IPS-NIHi7 (cell line): ENCODE data around the gene UGT2B7.
"Not testable (repeated sequence)": the region's sequence is repeated elsewhere in the genome, so short reads cannot be mapped to it uniquely, and the experiment has no call there.

Experiments
- DNase-seq: peaks from one replicate; pipeline ENCODE4 v3.0.0; 2012; ENCODE audit warnings: mixed read lengths; ENCODE audit errors: extremely low spot score

Gene UGT2B7

DNA sequence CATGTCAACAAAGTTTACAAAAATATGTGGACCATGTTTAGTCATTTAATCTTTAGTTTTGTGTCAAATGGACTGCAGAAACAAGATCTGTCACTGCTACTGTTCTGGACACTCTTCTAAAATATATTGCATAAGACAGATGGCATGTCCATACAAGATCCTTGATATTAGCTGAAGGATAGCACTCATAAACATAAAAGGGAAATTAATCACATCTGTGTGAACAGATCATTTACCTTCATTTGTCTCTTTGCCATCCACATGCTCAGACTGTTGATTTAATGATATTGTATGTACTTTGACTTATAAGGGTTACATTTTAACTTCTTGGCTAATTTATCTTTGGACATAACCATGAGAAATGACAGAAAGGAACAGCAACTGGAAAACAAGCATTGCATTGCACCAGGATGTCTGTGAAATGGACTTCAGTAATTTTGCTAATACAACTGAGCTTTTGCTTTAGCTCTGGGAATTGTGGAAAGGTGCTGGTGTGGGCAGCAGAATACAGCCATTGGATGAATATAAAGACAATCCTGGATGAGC is at the start of gene UGT2B7:
Gene UGT2B7 (plus strand): TSS at position 364 of the 546 bp plus-strand sequence. CDS start 47 bp downstream, at position 411.
- no peak for DNase-seq

GRCh38 chr4:69049860-69050259 is 46.4 kb upstream of the UGT2B7 start:
- DNase-seq = no peak

GRCh38 chr4:69050853-69051575 is 45.3 kb upstream of the UGT2B7 start:
- peak; percentile 20 for DNase-seq

DNA sequence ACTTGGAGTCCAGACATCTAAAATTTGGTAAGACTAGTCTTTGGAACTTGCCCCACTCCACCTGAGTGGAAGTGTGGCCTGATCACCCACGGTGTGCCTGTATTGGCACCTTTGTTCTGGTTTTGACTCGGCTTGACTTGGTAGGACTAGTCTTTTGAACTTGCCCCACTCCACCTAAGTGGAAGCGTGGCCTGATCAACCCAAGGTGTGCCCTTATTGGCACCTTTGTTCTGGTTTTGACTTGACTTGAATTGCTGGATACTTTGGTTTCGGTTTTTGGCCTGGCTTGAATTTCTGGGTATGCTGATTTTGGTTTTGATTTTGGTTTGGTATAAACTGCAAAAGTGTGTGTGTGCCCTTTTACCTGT is 44.7 kb upstream of the UGT2B7 start:
- no peak for DNase-seq

- not testable (repeated sequence) for DNase-seq
Observed at GRCh38 chr4:69053309-69053885, 42.9 kb upstream of the UGT2B7 start.

DNA sequence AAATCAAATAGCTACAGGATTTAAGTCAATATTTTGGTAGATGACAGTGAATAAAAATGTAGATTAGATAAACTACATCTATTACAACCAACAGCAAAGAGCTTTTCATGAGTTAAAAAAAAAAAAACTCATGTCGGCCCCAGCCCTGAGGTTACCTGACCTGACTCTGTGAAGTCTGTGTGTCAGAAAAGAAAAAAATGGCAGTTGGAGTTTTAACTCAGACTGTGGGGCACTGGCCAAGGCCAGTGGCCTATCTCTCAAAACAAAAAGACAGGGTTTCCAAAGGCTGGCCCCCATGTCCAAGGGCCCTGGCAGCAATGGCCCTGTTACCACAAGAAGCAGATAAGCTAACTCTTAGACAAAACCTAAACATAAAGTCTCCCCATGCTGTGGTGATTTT is 42.2 kb upstream of the UGT2B7 start:
- not testable (repeated sequence) for DNase-seq

DNA sequence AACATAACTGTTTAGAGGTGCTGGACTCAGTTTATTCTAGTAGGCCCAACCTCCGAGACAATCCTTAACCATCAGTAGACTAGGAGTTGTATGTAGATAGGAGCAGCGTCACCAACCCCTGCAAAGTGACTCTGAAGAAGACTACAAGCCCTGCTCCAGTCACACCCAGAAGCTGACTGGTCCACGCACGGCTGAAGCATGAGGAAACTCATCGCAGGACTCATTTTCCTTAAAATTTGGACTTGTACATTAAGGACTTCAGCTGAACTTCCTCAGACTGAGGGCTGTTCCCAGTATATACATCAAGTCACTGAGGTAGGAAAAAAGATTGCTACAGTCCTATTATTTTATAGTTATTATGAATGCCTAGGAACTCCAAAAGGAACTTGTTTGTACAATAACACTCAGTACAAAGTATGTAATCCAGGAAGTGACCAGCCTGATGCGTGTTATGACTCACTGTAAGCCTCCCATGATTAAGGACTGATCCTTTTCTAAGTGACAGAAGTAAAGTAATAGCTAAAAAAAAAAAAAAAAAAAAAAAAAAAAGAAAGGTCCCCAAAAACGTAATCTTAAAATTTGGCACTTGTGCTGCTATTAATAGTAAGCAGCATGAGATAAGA is 41.6 kb upstream of the UGT2B7 start:
- no peak for DNase-seq

GRCh38 chr4:69056150-69056549 is 40.1 kb upstream of the UGT2B7 start:
- DNase-seq = no peak

GRCh38 chr4:69056921-69057550 is 39.2 kb upstream of the UGT2B7 start:
- DNase-seq = no peak

DNA sequence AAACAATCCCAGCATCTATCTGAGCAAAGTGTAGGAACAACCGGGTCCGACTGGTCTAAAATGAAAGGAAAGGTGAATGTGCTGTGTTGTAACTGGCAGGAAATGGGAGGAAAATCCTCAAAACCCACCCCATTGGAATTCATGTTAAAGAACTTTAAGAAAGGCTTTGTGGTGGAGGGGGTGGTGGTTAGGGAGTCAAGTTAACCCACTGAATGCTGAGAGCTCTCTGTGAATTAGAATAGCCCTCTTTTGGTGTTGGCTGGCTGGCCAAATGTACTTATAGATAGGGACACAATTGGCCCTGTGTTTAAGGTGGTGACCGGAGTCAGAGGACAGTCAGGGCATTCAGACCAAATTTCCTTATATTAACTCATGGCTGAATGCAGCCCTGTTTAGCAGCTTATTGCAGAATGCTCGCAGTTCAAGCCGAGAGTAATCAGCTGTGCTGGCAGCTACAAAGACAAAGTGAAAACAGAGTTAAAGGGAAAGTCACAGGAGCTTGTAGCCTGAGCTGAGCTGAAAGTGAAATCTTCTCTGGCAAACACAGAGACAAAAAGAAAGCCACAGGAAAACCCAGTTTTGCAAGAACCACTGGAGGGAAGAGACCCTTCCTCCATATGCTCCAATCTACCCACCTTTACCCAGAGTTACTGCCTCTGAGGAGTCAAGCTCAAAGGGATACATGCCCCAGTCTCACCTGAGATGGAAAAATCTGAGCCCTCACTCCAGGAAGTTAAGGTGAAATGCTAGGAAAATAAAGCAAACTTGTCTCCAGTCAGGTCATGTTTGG is 38.5 kb upstream of the UGT2B7 start:
- peak; percentile 36 for DNase-seq

DNA sequence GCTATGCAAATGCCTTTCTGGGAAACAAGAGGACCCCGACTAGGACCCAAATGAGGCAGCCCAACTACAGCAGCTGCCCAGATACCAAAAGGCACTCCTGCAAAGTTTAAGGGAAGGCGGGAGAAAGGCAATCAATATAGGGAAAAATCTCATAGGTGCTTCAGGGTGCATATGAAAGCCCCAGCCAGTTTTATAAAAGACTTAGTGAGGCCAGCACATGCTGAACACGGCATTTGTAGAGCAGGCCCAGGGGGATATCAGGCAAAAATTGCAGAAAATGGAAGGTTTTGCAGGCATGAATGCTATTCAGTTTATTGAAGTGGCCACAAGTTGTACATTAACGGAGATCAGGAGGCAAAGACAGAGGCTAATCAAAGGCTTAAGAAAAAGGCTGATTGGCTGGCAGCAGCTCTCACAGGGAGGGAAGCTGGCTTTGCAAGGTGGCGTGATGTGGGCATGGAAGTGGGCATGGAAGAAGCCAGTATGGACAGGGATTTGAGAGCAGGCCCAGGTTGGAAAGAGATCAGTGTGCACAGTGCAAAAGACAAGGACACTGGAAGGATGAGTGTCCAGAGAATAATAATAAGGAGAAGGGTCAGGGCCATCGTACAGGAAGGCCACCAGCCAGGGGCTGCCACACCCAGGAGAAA is 37.7 kb upstream of the UGT2B7 start:
- peak; percentile 20 for DNase-seq

GRCh38 chr4:69060651-69061308 is 35.5 kb upstream of the UGT2B7 start:
- peak; percentile 12 for DNase-seq

- DNase-seq = no peak
Observed at GRCh38 chr4:69064391-69064790, 31.9 kb upstream of the UGT2B7 start.

GRCh38 chr4:69066945-69067344 is 29.3 kb upstream of the UGT2B7 start:
- no peak for DNase-seq

GRCh38 chr4:69069085-69069484 is 27.2 kb upstream of the UGT2B7 start:
- no peak for DNase-seq

GRCh38 chr4:69070590-69070989 is 25.7 kb upstream of the UGT2B7 start:
- no peak for DNase-seq

- DNase-seq = no peak
Observed at GRCh38 chr4:69071286-69071685, 25.0 kb upstream of the UGT2B7 start.

DNA sequence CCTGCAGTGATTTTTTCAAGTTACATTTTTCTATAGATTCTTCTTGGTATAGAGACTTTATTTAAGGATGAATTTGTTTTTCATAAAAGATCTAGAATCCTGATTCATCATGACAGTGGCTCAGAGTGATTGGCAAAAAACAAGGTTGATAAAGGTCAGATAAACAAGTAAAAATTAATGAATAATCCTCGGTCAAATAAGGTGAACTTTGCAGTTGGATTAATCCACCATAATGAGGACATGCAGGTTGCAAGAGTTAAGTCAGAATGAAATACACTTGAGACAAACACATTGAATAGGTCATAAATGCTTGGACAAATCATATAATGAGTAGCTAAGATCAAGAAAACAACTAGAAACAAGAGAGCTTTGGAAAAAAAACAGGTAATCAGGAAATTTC is 22.9 kb upstream of the UGT2B7 start:
- no peak for DNase-seq

DNA sequence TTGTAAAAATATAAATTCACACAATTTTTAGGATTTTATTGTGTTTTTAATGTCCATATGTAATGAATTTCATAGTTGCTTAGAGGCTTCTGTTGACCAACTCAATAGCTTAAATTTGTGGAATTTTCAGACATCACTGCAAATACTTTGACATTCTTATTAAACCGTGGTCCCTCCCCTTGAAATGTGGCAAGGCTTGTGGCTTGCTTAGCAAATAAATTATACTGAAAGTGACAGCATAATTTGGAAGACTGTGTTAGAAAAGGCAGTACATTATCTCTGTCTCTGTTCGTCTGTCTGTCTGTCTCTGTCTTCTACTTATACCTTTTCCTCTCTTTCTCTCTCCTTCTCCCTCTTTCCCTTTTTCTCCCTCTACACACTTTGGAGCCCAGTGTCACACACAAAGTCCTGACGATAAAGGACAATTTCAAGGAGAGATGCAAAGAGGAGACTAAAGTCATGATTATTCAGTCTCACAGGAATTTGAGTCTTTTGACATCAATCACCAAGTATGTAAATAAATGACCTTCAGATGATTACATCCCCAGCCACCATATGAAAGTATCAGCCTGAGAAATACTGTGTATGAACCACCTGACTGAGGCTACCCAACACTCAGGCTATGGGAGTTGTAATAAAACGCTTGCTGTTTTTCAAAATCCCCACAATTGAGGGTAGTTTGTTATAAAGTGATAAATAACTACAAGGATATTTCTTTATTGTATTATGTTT is 21.0 kb upstream of the UGT2B7 start:
- no peak for DNase-seq

GRCh38 chr4:69078852-69079251 is 17.4 kb upstream of the UGT2B7 start:
- peak; percentile 10 for DNase-seq
